ENCODE data around the gene SEMA5B.

Gene SEMA5B

GRCh38 chr3:123025642-123026521 lies 1.7 kb downstream of the SEMA5B start:
- no peak for DNase-seq (ENCODE audit: low read depth)

DNA sequence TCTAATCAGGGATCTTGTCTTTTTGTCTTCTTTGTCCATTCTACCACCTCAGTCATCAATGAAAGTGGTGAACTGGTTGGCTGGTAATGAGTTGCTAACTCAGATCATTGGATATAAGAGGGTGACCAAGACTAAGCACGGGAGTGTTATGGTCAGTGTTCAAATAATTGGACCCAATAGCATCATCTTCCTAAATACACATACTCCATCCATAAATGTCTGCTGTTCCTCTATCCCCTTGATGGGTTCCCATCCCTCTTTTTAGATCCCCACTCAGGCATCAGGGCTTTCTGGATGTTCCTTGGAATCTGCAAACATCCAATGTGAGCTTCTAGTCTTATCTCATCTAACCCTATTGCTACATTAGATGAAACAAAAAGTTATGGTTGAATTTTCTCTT lies 3.5 kb downstream of the SEMA5B start:
- DNase-seq (ENCODE audit: low read depth), result no peak

DNA sequence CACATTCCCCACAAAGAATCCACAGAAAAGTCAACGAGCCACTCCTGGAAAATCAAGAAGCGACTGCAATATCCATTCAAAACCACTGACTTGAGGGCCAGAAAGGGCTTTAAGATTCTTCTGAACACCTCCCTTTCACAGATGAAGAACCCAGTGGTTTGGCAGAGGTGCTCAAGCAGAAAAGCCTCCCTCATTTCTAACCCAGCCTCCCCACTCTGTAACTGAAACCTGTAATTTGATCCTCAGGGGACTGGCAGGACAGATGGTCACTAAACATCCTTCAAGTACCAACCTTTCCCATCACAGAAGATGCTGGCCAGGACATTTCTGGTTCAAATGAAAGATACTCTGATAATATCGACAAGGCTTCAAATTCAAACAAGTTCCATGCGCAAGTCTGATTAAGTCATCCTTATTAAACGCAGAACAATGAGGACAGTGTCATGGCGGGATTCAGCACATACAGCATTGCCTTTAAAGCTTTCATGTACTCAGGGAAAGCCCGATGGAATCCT lies 5.5 kb downstream of the SEMA5B start:
- no peak for DNase-seq (ENCODE audit: low read depth)

DNA sequence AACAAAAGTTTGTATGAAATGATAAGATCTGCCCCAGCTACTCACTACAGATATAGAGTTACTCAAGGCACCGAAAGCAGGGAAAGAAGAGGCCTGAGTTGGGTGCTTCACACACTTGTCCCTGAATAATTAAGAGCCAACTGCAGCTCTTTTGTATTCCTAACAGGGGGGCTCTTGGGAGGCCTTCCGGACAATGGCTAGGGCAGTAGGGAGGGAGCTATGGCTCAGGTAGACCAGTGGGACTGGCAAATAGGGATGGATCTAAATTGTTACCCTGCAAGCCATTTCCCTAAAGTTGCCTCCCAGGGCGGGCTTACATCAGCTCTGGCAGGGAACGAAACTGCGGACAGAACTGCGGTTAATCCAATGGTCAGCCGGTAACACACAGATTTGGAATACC lies 6.2 kb downstream of the SEMA5B start:
- DNase-seq (ENCODE audit: low read depth), result no peak

DNA sequence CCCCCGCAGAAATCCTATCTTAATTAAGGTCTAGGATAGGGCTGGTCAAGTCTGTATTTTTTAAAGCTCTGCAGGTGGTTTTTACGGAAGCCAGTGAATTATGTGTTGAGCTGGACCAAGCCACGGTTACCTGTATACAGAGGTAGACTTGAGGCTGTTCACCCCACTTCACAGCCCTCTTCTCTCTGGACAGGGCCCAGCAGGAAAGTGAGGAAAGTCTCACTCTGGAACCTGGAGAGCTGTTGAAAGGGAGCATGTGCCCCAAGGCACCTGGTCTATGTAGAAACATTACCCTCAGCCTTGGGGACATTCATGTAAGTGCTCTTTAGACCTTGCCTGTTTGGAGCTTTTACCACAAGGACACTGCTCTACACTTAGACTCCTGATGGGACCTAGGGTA lies 6.9 kb downstream of the SEMA5B start:
- DNase-seq (ENCODE audit: low read depth), result no peak

DNA sequence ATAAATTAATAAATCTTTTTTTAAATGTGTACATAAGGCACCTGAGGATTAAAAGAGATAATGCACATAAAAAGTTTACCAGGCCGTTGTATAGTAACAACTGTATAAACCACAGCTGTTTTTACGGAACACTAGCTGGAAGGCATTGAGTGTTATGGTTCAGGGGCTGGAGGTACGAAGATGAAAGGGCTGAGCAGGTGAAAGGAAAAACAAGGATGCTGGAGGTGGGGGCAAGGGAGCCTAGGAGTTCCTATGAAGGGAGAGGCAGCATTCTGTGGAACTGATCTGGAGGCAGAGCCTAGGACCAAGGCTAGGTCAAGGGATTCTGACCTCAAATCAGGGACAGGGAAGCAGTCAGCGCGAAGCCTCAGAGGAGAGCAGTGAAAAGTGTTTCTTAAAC lies 8.0 kb downstream of the SEMA5B start:
- no peak for DNase-seq (ENCODE audit: low read depth)

DNA sequence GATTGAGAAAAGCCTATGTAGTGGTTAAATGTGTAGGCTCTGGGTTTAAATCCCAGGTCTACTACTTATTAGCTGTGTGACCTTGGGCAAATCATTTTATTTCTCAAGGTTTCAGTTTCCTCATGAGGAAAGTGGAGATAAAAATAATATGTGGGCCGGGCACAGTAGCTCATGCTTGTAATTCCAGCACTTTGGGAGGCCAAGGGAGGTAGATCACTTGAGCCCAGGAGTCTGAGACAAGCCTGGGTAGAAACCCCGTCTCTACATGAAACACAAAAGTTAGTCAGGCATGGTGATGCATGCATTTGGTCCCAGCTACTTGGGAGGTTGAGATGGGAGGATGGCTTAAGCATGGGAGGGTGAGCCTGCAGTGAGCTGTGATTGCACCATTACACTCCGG lies 8.4 kb downstream of the SEMA5B start:
- no peak for DNase-seq (ENCODE audit: low read depth)

DNA sequence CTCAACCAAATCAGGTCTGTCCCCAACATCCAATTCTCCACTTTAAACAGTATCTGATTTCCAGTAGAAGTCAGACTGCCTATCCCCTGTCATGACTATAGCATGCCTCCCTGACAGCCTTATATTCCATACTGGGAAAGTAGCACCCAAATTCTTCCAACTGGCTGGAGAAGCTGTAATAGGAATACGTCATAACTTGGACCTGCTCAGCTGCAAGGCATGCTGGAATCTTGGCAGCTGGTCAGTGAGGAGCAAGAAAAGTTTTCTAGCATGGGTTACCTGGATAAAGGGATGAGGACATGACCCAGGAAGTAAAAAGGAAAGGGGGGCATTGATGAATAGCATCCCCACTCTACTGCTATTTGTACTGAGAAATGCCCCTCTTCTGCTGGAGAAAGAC lies 8.9 kb downstream of the SEMA5B start:
- DNase-seq (ENCODE audit: low read depth), result no peak

DNA sequence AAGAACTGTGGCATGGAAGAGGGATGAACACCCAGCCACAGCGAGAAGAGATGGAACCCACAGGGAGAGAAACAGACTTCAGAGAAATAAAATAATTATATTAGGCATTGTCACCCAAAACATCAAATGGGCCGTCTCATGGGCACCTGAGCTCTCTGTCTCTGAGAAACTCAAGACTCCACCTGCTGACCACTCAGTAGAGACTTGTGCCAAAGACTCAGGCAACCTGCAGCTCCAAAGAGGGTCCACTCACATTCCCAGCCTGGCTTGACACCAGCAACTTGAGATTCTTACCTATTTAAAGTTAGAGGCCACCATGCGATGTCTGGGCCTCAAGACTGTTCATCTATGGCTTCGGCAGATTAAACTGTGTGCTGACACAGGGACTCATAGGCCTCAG lies 12.0 kb downstream of the SEMA5B start:
- DNase-seq (ENCODE audit: low read depth), result no peak

DNA sequence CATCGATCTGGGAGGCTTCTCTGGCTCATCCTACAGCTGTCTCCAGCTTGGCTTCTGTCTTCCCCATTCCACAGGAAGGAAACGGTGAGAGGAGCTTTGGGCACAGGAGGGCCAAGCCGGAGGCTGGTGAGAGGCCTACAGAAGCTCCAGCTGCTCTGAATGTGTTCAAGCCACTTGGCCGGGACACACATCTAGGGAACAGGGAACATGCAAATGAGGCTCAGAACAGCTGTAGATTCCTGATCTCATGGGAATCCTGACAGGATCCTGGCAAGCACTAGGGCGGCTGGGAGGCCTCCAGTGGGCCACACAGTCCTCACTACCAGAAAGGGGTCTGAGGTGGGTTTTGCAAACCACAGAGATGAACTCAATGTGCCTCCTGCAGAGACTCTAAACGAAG lies 13.7 kb downstream of the SEMA5B start:
- no peak for DNase-seq (ENCODE audit: low read depth)

- DNase-seq (ENCODE audit: low read depth), result no peak
Measured at GRCh38 chr3:123012652-123013051, 14.9 kb downstream of the SEMA5B start.

DNA sequence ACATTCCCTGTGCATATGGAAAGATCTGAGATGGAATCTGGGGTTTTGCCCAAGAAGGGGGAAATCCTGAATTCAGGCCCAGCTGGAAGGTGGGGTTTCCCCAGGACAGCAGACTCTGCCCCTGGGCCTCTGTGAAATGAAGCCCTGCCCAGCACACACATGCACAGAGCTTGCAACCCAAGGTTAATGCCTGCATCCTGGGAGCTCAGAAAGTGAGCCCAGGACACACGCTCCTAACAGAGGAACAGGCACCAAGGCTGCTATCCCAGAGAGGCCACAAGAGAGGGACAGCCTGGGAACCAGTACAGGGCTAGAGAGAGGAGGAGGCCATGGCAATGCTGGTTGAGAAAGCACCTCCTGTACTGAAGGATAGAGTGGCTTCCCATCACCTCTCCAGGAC lies 16.1 kb downstream of the SEMA5B start:
- DNase-seq (ENCODE audit: low read depth), result no peak

DNA sequence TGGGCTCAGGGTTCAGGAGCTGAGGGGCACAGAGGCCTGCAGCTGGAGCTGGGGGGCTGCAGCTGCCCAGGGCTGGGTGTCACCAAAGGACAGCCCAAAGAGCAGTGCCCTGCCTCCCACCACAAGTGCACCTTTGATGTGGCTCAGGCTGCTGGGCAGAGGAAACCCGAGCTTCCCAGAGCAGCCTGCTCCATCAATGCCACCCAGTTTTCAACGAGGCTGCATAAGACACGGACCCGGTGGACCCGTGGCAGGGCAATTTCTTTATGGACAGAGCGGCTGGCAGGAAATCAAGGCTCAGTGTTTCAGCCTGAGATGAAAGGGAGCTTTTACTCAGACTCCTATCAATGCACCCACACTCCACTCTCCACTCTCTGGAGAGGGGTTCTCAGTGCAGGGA lies 18.7 kb downstream of the SEMA5B start:
- no peak for DNase-seq (ENCODE audit: low read depth)

DNA sequence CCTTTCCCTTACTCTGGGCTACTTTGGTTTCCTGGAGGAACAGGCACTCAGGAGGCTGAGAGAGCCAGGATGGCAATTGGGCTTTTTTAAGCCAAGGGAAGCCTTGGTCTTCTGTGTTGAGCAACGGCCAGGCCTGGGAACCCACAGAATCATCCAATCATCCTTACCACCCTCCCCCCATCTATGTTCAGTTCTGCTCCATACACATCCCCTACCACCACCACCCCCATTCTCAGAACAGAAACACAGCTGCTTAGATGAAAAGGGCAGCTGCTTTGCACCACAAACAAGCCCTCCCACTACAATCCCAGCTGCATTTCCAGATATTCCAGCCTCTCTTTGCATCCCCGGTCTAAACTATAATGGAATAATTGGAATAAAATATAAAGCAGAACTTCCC lies 21.0 kb downstream of the SEMA5B start:
- DNase-seq (ENCODE audit: low read depth), result no peak

DNA sequence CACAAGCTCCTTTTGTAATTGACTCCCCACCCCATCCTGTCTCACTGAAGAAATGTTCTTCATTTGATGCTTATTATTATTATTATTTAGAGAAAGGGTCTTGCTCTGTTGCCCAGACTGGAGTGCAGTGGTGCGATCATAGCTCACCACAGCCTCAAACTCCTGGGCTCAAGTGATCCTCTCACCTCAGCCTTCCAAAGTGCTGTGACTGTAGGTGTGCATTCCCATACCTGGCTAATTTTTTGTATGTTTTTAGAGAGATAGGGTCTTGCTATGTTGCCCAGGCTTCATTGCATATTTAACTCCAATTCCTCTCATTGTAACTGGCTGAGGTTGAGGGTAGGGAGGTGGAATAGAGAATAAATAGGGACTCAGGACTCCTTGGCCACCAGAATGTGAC lies 22.3 kb downstream of the SEMA5B start:
- DNase-seq (ENCODE audit: low read depth), result no peak

- DNase-seq (ENCODE audit: low read depth), result no peak
Measured at GRCh38 chr3:123004201-123004918, 23.2 kb downstream of the SEMA5B start.

DNA sequence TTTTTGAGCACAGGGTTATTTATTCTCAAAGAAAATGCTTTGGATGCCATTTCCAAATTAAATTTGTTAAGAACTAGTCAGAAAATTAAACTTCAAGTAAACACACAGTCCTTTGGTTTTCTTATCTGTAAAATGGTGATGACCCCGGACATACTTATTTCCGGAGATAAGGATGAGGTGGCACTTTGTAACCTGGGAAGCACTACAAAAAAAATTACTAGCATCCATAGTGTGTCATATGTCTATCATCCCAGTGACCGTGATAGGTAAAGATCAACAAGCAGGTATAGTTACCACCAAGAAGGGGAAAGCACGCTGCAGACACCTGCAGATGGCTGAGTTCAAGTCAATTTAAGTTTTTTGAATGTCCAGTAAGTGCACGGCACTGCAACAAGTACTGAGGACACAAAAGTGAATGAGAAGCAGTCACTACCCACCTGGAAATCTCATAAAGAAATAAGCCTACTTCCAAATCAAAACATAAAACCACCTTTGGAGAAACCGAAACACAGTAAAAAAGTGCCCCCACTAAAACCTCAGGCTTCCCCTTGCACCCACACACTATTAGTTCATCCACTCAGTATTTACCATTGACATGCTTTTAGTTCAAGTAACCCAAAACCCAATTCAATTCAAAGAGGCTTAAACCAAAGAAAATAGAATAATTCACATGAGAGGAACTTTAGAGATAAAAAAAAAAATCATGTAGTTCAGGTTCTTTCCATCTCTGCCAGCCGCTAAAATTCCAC lies 24.6 kb downstream of the SEMA5B start:
- DNase-seq (ENCODE audit: low read depth), result no peak

- DNase-seq (ENCODE audit: low read depth), result no peak
Measured at GRCh38 chr3:123002100-123002748, 25.3 kb downstream of the SEMA5B start.

GRCh38 chr3:122998856-122999255 lies 28.7 kb downstream of the SEMA5B start:
- no peak for DNase-seq (ENCODE audit: low read depth)

DNA sequence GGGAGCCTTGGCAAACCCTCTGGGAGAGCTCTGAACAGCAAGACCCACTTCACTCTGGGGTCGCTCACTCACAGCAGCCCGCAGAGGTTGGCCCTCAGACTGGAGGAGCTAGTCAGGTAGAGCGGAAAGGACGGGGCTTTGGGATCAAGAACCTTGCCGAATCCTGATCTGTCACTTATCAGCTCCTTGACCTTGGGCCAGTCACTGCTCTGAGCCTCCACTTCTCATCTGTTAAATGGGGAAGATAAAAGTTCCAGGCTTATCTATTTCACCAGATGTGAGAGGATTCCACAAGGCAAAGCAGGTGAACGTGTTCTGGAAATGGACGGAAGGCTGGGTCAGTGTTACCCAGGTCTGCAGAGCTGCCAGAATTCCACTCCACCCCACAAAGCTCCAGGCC lies 29.4 kb downstream of the SEMA5B start:
- no peak for DNase-seq (ENCODE audit: low read depth)

DNA sequence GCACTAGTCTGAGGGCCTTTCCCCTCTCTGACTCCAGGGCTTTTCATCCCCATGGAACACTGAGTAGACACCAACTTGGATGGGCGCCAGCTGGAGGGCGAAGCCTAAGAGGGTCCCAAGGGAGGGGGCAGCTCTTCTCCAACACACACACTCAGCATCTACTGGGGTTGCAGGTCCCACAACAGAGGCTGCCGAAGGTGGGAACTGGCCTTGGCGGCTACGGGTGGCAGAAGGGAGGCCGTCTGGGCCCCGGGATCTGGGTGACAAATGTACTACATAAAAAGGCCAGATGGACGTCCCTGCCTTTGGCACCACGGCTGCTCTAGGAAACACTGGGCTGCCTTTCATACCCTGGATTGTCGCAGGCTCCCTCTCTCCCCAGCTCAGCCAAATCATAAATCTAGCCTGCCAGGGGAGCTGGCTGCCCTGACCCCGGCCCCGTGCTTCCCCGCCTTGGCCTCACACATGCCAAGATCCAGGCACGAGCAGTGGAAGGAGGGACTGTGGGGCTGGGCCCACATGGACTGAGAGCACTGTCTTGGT lies 31.5 kb downstream of the SEMA5B start:
- no peak for DNase-seq (ENCODE audit: low read depth)

DNA sequence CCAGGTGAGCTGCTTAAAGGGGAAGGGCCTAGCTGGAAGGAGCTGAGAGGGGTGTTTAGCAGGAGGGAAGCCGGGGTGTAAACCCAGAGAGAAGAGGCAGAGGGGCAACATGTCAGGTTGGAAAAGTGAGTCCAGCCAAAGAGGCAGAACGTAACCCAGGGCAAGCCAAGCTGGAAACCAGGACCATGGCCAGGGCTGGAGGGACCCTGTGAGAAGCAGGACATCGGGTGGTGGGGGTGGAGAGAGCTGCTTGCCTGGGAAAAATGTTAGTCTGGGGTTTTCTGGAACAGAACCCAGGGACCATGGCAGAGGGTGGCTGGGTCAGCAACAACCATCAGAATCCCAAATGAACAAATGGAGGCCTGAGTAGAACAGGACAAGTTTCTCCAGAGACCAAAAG lies 32.6 kb downstream of the SEMA5B start:
- no peak for DNase-seq (ENCODE audit: low read depth)
